Muscle of back (tissue), 11 donors: ENCODE results near the gene ADRB1. TPM values are rescaled to one million over a fixed set of nuclear protein-coding genes. Genes with fewer than 3 reads are reported as not detected.
A peak's percentile ranks its signal among the peaks of the same experiment; 100 is the strongest.

Experiments
- DNase-seq, 3 donors: peaks; one replicate each; pipeline versions ENCODE4 v3.0.0 to v3.0.0-alpha.2; 2013
- polyA plus RNA-seq, 10 donors: library from polyadenylated mRNA; unstranded; fragments of 120-200 nt; gene quantifications; one replicate each; pipeline ENCODE4 v1.2.1, GENCODE V29; 2013; ENCODE audit not compliant: insufficient read length in 10 of 10

The ADRB1 gene
- polyA plus RNA-seq, 10 donors: 0.07 to 0.48 (median 0.22) TPM; not detected in 2

DNA sequence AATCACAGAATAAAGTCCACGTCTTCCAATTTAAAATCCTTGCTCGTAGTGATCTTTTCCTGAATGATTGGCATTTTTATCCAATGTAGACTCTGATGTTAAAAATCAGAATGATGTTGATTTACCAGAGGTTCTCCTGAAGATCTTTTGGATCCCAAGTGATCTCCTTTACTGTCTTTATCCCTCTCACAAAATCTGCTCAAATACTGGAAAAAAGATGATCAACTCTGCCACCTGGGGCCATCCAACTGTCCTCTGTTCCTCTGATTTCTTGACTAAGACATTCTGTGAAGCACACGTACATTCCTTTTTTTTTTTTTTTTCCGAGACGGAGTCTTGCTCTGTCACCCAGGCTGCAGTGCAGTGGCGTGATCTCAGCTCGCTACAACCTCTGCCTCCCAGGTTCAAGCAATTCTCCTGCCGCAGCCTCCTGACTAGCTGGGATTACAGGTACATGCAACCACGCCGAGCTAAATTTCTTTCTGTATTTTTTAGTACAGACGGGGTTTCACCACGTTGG is 18.0 kb upstream of the ADRB1 start:
- DNase-seq: no peak

DNA sequence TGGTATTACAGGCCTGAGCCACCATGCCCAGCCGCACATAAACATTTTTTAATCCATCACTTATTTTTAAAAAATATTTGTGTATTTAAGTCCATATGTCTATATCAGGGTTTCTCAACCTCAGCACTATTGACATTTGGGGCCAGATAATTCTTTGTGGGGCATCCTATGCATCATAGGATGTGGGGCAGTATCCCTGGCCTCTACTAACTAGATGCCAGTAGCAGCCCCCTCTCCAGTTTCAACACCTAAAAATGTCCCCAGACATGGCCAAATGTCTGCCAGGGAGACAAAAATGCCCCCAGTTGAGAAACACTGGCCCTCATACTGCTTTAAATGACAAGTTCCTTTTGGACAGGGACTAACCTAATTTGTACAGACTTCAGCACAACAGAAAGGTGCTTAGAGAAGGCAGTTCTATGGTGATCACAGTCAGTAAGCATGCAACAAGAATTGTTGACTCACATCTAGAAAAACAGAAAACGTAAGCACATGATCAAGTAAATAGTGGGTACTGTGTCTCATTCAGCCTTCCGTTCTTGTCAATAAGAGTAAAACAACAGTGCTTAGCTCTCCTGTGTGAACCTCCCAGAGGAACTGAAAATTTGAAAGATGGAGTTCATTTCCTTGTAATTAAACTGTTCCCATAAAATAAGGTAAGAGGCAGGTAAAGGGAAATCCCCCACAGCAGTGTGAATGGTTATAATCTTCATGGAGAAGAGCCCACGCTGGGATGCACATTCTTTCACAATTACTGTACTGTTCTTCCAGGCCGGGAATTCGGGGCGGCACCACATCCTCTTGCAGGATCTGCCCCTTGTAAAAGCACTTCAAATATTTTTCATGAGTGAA is 17.3 kb upstream of the ADRB1 start:
- DNase-seq: peak in 1 of 3 donors; percentile 34

DNA sequence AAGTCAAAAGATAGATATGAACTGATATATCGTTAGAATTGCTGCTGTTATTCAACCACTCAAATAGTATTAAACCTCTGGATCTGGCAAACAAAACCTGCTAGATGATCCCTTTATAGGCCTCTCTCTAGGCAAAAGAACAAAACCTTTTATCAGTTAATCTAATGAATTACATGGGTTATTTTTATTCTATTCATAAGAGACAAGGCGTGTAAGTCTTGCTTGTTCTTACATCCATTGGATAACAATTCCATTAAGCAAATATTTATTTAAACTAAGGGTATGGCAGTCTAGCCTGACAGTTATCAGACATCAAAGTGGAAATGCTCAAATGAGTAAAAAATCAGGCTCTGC is 16.6 kb upstream of the ADRB1 start:
- DNase-seq: no peak

DNA sequence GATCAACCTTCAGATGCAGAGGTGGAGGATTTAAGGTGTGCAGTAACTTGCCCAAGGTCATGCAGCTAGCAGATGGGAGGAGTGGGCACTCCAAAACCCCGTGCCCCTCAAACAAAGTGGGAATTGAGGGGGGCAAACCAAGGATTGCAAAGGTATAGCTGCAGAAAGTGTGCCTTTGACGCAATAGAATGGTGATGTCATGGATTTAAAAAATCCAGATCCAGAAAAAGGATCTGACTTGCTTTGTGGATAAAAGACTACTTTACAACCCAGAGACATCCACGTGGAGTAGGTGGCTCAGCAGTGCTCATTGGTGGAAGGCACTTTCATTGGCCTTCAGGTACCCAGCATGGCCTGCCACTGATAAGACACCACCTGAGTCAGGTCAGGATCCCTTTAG is 15.7 kb upstream of the ADRB1 start:
- DNase-seq: no peak

DNA sequence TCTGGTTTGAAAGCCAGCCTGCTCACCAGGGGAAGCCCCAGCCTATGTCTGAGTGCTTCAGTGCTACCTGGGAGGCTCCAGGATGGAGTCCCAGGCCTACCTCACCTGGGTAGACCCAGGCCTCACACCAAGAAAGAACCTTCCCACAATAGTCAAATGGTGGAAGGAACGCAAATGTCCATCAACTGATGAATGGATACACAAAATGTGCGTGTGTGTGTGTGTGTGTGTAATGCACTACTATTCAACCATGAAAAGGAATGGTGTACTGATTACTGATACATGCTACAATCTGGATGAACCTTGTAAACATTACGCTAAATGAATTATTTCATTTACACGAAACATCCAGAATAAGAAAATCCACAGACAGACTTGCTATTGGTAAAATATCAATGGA is 15.2 kb upstream of the ADRB1 start:
- no peak for DNase-seq

DNA sequence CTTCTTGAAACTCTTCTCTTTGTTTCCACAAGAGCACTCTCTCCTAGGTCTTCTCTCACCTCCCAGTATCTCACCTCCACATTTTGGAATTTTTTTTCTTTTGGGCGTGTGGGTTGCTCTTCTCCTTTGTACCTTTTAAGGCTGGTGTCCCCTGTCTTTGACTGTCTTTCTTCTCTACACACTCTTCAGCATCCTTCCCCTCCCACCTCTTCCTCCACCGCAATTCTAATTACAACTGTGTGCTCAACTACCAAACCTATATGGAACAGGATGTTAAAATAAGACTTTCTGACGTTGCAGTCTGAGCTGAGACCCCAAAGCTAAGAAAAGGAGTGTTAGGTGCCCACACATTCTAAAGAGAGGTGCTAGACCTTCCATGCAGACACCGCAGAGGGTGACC is 14.0 kb upstream of the ADRB1 start:
- no peak for DNase-seq

DNA sequence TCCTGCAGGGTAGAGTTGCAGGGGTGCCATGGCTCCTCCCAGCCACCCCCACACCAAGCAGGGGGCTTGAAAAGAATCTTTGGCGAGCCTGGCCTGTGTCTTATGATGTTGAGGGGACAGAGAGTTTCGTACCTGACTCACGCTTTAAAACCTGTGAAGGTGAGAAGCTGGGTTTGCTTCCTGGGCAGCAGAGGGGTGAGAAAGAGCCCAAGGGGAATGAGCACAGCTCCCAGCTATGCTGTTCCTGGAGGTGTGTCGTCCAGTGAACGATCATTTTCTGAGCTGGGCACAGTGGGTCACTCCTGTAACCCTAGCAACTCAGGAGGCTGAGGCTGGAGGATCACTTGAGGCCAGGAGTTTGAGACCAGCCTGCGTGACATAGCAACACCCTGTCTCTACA is 13.5 kb upstream of the ADRB1 start:
- no peak for DNase-seq

DNA sequence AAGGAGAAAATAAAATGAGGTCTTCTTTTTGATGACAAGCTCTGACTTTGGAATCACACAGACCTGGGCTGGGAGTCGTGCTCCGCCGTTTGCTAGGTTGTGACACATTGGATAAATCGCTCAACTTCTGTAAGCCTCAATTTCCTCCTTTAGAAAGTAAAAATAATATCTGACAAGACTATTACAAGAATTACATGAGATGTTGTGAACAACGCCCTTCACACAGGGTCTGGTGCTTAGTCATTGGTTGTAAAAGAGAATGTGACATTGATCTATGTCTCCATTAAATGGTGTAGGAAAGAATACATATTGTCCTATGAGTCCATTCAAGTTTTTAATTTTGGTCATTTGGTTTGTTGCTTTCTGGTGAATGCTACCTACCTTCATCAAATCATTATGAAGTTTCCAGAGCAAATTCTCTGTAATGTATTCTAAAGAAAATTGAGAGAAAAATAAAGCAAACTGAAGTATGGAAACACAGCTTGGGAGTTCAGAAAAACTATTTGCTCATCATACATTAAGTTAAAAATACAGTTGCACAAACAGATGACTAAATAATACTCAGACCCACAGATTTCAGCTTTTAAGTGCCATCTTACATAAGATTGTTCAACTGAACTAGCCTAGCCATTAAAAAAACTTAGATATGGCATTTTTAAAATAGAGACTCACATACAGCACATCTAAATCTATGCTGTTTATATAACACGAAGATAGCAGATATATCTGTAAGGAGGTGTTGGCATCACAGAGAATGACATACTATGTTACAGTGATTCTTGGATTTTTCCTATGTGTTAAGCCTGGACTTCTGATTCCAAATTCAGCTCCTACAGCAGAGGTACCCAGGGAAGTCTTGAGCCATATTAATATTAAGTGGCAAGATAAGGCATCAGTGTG is 12.3 kb upstream of the ADRB1 start:
- no peak for DNase-seq

DNA sequence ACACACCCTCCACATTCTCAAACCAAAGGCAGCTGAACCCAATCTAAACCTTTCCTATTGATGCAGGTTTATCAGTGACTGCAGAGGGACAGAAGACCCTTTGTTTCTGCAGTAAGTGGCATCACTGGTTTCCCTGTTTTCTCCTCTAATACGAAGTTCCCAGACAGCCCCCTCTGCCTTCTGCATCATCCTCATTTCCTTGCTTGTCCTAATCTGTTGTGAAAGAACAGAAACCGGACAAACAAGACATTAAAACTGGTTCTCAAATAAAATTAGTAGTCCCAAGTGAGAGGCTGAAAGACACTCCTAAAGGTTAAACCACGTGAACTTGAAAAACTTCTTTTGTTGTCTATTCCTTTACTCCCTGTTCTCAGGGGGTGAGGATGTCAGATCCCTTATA is 10.1 kb upstream of the ADRB1 start:
- DNase-seq: no peak

DNA sequence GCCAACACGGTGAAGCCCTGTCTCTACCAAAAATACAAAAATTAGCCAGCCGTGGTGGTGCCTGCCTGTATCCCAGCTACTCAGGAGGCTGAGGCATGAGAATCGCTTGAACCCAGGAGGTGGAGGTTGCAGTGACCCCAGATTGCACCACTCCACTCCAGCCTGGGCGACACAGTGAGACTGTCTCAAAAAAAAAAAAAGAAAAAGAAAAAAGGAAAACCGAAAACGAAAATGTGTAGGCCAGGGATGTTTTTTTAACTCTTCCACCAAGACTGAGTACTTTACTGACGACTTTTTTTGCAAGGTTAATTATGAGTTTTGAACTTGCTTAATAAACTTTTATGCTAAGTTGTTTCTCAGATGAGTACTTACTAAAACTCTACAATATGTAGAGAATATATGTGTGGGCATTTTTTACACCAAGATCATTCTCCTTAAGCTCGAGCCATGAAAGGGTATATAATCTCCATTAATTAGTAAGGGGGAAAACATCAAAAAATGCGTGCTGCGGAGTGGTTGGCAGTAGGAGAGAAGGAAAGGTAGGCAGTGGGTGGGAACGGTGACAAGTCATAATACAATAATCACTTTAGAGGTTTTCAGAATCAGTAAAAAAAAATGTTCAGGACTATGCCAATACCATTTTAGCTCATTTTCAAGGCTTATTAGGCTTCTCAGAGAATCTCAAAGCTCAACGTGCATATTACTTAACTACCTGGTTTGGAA is 8.6 kb upstream of the ADRB1 start:
- no peak for DNase-seq

DNA sequence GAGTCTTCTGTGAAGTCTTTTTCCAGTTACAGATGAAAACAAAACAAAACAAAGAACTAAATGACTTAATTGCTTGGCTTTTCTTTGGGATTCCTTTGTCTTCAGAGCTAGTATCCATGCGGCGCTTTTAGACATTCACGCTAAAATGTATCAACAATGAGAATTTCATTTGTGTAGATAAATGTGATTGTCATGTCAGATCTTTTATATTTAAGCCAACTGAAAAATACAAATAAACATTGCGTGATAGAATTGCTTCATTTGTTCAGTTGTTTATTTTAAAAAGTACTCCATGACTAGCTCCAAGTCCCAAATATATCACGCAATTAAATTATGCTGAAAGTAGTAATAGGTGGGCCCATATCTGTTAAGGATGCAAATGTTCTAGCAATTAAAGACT is 7.9 kb upstream of the ADRB1 start:
- no peak for DNase-seq

DNA sequence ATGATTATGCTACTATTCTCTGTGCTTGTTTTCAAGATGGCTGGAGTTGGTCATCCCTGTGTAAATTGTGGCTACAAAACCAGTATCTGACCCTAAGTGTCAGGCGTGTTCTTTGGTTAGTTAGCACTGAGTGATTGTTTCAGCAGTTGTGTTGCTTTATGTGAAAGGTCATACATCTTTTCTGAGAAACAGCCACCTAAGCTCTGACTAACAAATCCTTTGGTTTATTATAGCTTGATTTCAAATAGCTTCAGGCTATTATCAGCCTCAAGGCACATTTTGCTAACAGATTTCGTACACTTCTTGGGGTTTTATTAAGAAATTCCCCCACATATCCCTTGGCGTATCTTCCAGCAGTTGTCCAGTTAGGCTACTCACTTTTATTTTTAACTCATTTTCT is 4.8 kb upstream of the ADRB1 start:
- DNase-seq: no peak

DNA sequence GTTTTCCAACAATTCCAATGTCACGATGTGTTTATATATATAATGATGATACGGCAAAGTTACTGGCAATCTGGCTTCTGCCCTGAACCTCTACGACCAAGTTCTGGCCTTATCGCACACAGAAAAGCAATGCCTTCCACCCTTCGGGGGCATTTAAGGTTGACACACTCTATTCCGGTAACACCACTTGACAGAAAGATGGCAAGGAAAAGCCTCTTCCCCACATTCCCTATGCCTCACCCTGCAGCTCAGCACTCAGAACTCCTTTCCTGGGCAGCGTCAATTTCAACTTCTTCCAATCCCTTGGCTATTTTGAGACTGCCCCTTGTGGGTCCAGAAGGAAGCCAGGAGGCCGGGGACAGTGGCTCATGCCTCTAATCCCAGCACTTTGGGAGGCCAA is 2.5 kb upstream of the ADRB1 start:
- DNase-seq: no peak

DNA sequence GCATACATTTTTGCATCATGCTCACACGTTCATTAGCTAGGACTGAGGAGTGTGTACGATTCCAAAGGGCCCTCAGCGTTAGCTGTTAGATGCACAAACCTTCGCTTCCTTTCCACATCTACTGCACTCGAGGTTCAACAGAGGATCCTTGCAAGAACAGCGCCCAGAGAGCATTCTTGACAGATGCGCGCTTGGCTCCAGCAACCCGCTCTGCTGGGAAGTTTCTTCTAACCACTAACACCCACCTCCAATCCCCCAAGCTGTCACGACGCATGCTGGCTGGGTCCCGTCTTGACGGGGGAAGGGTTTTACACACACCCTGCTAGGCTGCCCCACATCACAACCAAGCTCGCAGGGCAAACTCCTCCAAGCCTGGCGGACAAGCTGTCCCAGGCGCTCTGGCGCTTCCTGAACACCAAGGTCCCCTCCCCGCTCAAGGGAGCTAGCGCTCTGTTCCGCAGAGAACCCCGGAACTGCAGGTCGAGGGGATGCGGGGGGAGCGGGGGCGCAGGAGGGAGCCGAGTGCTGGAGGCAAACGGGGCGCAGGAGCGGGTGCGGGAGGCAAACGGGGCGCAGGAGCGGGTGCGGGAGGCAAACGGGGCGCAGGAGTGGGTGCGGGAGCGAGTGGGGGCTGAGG is 653 bp upstream of the ADRB1 start:
- peak in 2 of 3 donors; percentile 27 to 68 for DNase-seq

DNA sequence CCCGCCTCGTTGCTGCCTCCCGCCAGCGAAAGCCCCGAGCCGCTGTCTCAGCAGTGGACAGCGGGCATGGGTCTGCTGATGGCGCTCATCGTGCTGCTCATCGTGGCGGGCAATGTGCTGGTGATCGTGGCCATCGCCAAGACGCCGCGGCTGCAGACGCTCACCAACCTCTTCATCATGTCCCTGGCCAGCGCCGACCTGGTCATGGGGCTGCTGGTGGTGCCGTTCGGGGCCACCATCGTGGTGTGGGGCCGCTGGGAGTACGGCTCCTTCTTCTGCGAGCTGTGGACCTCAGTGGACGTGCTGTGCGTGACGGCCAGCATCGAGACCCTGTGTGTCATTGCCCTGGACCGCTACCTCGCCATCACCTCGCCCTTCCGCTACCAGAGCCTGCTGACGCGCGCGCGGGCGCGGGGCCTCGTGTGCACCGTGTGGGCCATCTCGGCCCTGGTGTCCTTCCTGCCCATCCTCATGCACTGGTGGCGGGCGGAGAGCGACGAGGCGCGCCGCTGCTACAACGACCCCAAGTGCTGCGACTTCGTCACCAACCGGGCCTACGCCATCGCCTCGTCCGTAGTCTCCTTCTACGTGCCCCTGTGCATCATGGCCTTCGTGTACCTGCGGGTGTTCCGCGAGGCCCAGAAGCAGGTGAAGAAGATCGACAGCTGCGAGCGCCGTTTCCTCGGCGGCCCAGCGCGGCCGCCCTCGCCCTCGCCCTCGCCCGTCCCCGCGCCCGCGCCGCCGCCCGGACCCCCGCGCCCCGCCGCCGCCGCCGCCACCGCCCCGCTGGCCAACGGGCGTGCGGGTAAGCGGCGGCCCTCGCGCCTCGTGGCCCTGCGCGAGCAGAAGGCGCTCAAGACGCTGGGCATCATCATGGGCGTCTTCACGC is 825 bp downstream of the ADRB1 start:
- DNase-seq: peak in 1 of 3 donors; percentile 45

DNA sequence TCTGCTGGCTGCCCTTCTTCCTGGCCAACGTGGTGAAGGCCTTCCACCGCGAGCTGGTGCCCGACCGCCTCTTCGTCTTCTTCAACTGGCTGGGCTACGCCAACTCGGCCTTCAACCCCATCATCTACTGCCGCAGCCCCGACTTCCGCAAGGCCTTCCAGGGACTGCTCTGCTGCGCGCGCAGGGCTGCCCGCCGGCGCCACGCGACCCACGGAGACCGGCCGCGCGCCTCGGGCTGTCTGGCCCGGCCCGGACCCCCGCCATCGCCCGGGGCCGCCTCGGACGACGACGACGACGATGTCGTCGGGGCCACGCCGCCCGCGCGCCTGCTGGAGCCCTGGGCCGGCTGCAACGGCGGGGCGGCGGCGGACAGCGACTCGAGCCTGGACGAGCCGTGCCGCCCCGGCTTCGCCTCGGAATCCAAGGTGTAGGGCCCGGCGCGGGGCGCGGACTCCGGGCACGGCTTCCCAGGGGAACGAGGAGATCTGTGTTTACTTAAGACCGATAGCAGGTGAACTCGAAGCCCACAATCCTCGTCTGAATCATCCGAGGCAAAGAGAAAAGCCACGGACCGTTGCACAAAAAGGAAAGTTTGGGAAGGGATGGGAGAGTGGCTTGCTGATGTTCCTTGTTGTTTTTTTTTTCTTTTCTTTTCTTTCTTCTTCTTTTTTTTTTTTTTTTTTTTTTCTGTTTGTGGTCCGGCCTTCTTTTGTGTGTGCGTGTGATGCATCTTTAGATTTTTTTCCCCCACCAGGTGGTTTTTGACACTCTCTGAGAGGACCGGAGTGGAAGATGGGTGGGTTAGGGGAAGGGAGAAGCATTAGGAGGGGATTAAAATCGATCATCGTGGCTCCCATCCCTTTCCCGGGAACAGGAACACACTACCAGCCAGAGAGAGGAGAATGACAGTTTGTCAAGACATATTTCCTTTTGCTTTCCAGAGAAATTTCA is 1.7 kb downstream of the ADRB1 start:
- DNase-seq: peak in 2 of 3 donors; percentile 13 to 67

DNA sequence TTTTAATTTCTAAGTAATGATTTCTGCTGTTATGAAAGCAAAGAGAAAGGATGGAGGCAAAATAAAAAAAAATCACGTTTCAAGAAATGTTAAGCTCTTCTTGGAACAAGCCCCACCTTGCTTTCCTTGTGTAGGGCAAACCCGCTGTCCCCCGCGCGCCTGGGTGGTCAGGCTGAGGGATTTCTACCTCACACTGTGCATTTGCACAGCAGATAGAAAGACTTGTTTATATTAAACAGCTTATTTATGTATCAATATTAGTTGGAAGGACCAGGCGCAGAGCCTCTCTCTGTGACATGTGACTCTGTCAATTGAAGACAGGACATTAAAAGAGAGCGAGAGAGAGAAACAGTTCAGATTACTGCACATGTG is 2.4 kb downstream of the ADRB1 start:
- DNase-seq: no peak

DNA sequence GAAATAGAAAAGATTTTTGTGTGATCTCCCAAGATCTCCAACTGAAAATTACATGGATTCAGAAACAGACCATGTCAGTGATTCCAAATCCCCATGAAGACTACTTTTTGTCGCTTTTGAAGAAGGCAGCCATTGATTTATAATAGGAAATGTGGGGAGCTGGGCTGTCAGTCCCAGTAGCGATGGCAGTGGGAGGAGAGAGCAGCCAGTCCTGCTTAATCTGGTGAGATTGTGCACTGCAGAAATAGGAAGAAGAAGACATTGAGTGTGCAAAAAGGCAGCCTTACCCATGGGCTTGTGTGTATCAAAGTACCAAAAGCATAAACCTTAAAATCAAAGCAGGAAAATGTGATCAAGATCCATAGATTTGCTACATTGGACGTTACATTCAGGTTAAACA is 4.8 kb downstream of the ADRB1 start:
- no peak for DNase-seq

DNA sequence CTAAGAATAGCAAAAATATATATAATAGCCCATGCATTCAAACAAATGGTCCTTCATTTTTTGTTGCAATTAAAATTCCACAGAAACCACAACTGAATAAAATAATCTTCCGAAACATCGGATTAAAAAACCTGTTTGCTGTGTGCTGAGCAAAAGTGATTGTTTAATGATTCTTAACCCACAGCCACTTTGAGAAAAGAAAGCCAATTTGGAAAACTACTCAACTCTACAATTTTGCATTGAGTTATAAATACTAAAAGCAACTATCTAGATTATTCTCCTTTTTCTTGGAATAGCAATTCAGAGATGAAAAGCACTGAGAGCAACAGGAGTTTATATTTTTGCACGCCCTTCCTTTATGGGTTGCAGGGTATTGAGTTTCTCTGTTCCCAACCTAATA is 8.0 kb downstream of the ADRB1 start:
- no peak for DNase-seq
